IPS-NIHi7 (cell line): ENCODE results near the gene C1orf226.
"Not testable (repeated sequence)": the region's sequence is repeated elsewhere in the genome, so short reads cannot be mapped to it uniquely, and the experiment has no call there.

ENCODE experiments used
- DNase-seq: peaks from one replicate; pipeline ENCODE4 v3.0.0; 2012; ENCODE audit warnings: mixed read lengths; ENCODE audit errors: extremely low spot score

Gene C1orf226

GRCh38 chr1:162405800-162406199, 24.3 kb downstream of the C1orf226 start:
- DNase-seq = no peak

GRCh38 chr1:162406811-162407210, 25.3 kb downstream of the C1orf226 start:
- no peak for DNase-seq

GRCh38 chr1:162407539-162407938, 26.0 kb downstream of the C1orf226 start:
- DNase-seq = no peak

- no peak for DNase-seq
Measured at GRCh38 chr1:162412002-162412401, 30.5 kb downstream of the C1orf226 start, which contains the start of gene SH2D1B. Gene SH2D1B (minus strand): TSS chr1:162412136. CDS start chr1:162412016, 120 bp downstream.

- DNase-seq = no peak
Measured at GRCh38 chr1:162416215-162416614, 34.7 kb downstream of the C1orf226 start.

GRCh38 chr1:162416909-162417308, 35.4 kb downstream of the C1orf226 start:
- no peak for DNase-seq

- no peak for DNase-seq
Measured at GRCh38 chr1:162417650-162418049, 36.1 kb downstream of the C1orf226 start.

- DNase-seq = not testable (repeated sequence)
Measured at GRCh38 chr1:162418584-162418983, 37.1 kb downstream of the C1orf226 start.

GRCh38 chr1:162419450-162419931, 38.0 kb downstream of the C1orf226 start:
- DNase-seq = not testable (repeated sequence)

- no peak for DNase-seq
Measured at GRCh38 chr1:162420120-162420519, 38.6 kb downstream of the C1orf226 start.

GRCh38 chr1:162421258-162422164, 40.0 kb downstream of the C1orf226 start:
- no peak for DNase-seq

- DNase-seq = no peak
Measured at GRCh38 chr1:162422662-162423375, 41.3 kb downstream of the C1orf226 start.

GRCh38 chr1:162430583-162430982, 49.1 kb downstream of the C1orf226 start:
- no peak for DNase-seq

GRCh38 chr1:162432977-162433713, 51.6 kb downstream of the C1orf226 start:
- not testable (repeated sequence) for DNase-seq
